IMR-90 (cell line): Measurements from ENCODE around the gene ARHGEF16. TPM values are rescaled to one million over a fixed set of nuclear protein-coding genes. Genes with fewer than 3 reads are reported as not detected.

ENCODE experiments used
- ATAC-seq: fragments of 200-7000 bp; cut with Tn5 transposase; 2 replicates; pipeline ENCODE4 v1.9.1; 2020; ENCODE audit warnings: low read depth, mild to moderate bottlenecking, moderate library complexity
- BruUV-seq: library from RNA; stranded (reverse); fragments of 400-500 nt; replicated peaks from 2 replicates; lab custom pipeline; 2021; lab: Mats Ljungman, UMichigan
- CTCF ChIA-PET: fragments of 300-600 bp; formaldehyde crosslinking; extraction: SDS; loops from one replicate; lab custom pipeline; 2021; ENCODE audit warnings: antibody characterized with exemption; lab: Yijun Ruan, JAX
- POLR2A ChIA-PET: fragments of 300-600 bp; sonication (Branson Sonifier 250); formaldehyde crosslinking; loops from one replicate; lab custom pipeline; 2022; ENCODE audit warnings: antibody characterized with exemption; ENCODE audit not compliant: unreplicated experiment; lab: Charles Lee
- DNase-seq: peaks from one replicate; pipeline ENCODE4 v3.0.0; 2013
- H2AFZ ChIP-seq: replicated peaks from 2 replicates; pipeline ENCODE3; 2013; ENCODE audit warnings: low read length, mild to moderate bottlenecking; ENCODE audit not compliant: poor library complexity
- H2AK5ac ChIP-seq: 2 replicates; pipeline ENCODE4 v1.6.1; 2013; ENCODE audit warnings: low read depth, low read length, inconsistent platforms
- H2AK9ac ChIP-seq: replicated peaks from 2 replicates; pipeline ENCODE3; 2013; ENCODE audit warnings: mild to moderate bottlenecking, low read depth, low read length, moderate library complexity; ENCODE audit not compliant: poor library complexity
- H2BK120ac ChIP-seq: 2 replicates; pipeline ENCODE4 v1.6.1; 2013; ENCODE audit warnings: low read depth, low read length, inconsistent platforms
- H2BK15ac ChIP-seq: 3 replicates; pipeline ENCODE4 v1.6.1; 2013; ENCODE audit warnings: low read depth, low read length, inconsistent platforms
- H2BK20ac ChIP-seq: 2 replicates; pipeline ENCODE4 v1.6.1; 2013; ENCODE audit warnings: low read depth, mild to moderate bottlenecking, inconsistent platforms, low read length, moderate library complexity
- H2BK5ac ChIP-seq: 2 replicates; pipeline ENCODE4 v1.6.1; 2013; ENCODE audit warnings: mild to moderate bottlenecking, low read depth, low read length, inconsistent platforms; ENCODE audit not compliant: poor library complexity, severe bottlenecking
- H3K14ac ChIP-seq: replicated peaks from 2 replicates; pipeline ENCODE4 v1.6.1; 2013; ENCODE audit warnings: low read depth, low read length, inconsistent platforms
- H3K18ac ChIP-seq: 2 replicates; pipeline ENCODE4 v1.6.1; 2013; ENCODE audit warnings: low read depth, low read length, control low read depth
- H3K23ac ChIP-seq: 2 replicates; pipeline ENCODE4 v1.6.1; 2013; ENCODE audit warnings: low read depth, low read length, inconsistent platforms
- H3K27ac ChIP-seq: 2 replicates; pipeline ENCODE4 v1.5.1; 2013; ENCODE audit warnings: mild to moderate bottlenecking, control low read depth, low read length; ENCODE audit not compliant: insufficient read depth
- H3K27me3 ChIP-seq: 2 replicates; pipeline ENCODE4 v1.6.1; 2013; ENCODE audit warnings: low read length; ENCODE audit not compliant: control insufficient read depth, insufficient read depth
- H3K36me3 ChIP-seq: 2 replicates; pipeline ENCODE4 v1.6.1; 2013; ENCODE audit warnings: low read length, mixed read lengths; ENCODE audit not compliant: control insufficient read depth, insufficient read depth
- H3K4ac ChIP-seq: 2 replicates; pipeline ENCODE4 v1.6.1; 2013; ENCODE audit warnings: low read depth, low read length, inconsistent platforms
- H3K4me1 ChIP-seq: 2 replicates; pipeline ENCODE4 v1.6.1; 2013; ENCODE audit warnings: low read length, mixed read lengths; ENCODE audit not compliant: control insufficient read depth, insufficient read depth
- H3K4me2 ChIP-seq: 2 replicates; pipeline ENCODE4 v1.6.1; 2013; ENCODE audit warnings: low read depth, mild to moderate bottlenecking, control low read depth, low read length, moderate library complexity
- H3K4me3 ChIP-seq: 2 replicates; pipeline ENCODE4 v1.5.1; 2013; ENCODE audit warnings: low read depth, mild to moderate bottlenecking, control low read depth, low read length, moderate library complexity; ENCODE audit not compliant: insufficient read depth
- H3K56ac ChIP-seq: 2 replicates; pipeline ENCODE4 v1.6.1; 2013; ENCODE audit warnings: low read length, inconsistent platforms; ENCODE audit not compliant: insufficient read depth; ENCODE audit errors: extremely low read depth
- H3K79me1 ChIP-seq, 2 experiments: 2 replicates each; pipeline ENCODE4 v1.6.1; 2013; ENCODE audit warnings: low read length in 2 of 2, inconsistent platforms in 1 of 2, low read depth in 1 of 2
- H3K9ac ChIP-seq: 2 replicates; pipeline ENCODE4 v1.6.1; 2013; ENCODE audit warnings: low read depth, low read length, control low read depth
- H3K9me1 ChIP-seq: 2 replicates; pipeline ENCODE4 v1.6.1; 2013; ENCODE audit warnings: low read length, inconsistent platforms; ENCODE audit not compliant: insufficient read depth
- H3K9me3 ChIP-seq: 2 replicates; pipeline ENCODE4 v1.6.1; 2013; ENCODE audit warnings: low read length; ENCODE audit not compliant: control insufficient read depth, insufficient read depth
- H4K20me1 ChIP-seq: 2 replicates; pipeline ENCODE4 v1.6.1; 2013; ENCODE audit warnings: low read length, inconsistent platforms; ENCODE audit not compliant: insufficient read depth
- H4K5ac ChIP-seq: 2 replicates; pipeline ENCODE4 v1.6.1; 2013; ENCODE audit warnings: mild to moderate bottlenecking, low read depth, low read length, control low read depth
- H4K8ac ChIP-seq, 2 experiments: 2 replicates each; pipeline ENCODE4 v1.6.1; 2013; ENCODE audit warnings: low read depth in 2 of 2, low read length in 2 of 2, control low read depth in 1 of 2, inconsistent platforms in 1 of 2
- H4K91ac ChIP-seq: 2 replicates; pipeline ENCODE4 v1.6.1; 2013; ENCODE audit warnings: low read depth, low read length, inconsistent platforms; ENCODE audit not compliant: insufficient read depth
- BHLHE40 ChIP-seq: fragments of 150-350 bp; IDR thresholded peaks from 2 replicates; pipeline ENCODE4 v1.6.1; 2016; ENCODE audit warnings: mild to moderate bottlenecking, low read depth, low read length
- CEBPB ChIP-seq: IDR thresholded peaks from 2 replicates; pipeline ENCODE4 v1.6.1; 2012; ENCODE audit warnings: low read depth, low read length, improper control_type of control experiment
- CHD1 ChIP-seq: IDR thresholded peaks from 2 replicates; pipeline ENCODE4 v1.6.1; 2012; ENCODE audit warnings: low read depth, low read length, improper control_type of control experiment
- ELK1 ChIP-seq: fragments of 150-350 bp; IDR thresholded peaks from 2 replicates; pipeline ENCODE4 v1.6.1; 2016; ENCODE audit warnings: low read depth, mild to moderate bottlenecking, low read length, moderate library complexity, borderline replicate concordance
- FOS ChIP-seq: fragments of 150-350 bp; IDR thresholded peaks from 2 replicates; pipeline ENCODE4 v1.6.1; 2016; ENCODE audit warnings: low read depth, low read length
- MAFK ChIP-seq: IDR thresholded peaks from 2 replicates; pipeline ENCODE4 v1.6.1; 2012; ENCODE audit warnings: low read depth, low read length, improper control_type of control experiment
- MAZ ChIP-seq: IDR thresholded peaks from 2 replicates; pipeline ENCODE4 v1.6.1; 2012; ENCODE audit warnings: low read depth, mild to moderate bottlenecking, low read length, improper control_type of control experiment, moderate library complexity, borderline replicate concordance
- MXI1 ChIP-seq: IDR thresholded peaks from 2 replicates; pipeline ENCODE4 v1.6.1; 2012; ENCODE audit warnings: low read depth, mild to moderate bottlenecking, low read length, moderate library complexity, borderline replicate concordance
- NFE2L2 ChIP-seq: fragments of 150-350 bp; IDR thresholded peaks from 2 replicates; pipeline ENCODE4 v1.6.1; 2016; ENCODE audit warnings: low read depth, mild to moderate bottlenecking, low read length
- POLR2A ChIP-seq: IDR thresholded peaks from 2 replicates; pipeline ENCODE4 v1.6.1; 2012; ENCODE audit warnings: mild to moderate bottlenecking, low read depth, low read length
- RFX5 ChIP-seq: IDR thresholded peaks from 2 replicates; pipeline ENCODE4 v1.8.0; 2012; ENCODE audit warnings: low read depth, mild to moderate bottlenecking, low read length, moderate library complexity
- USF2 ChIP-seq: fragments of 150-350 bp; IDR thresholded peaks from 2 replicates; pipeline ENCODE4 v1.6.1; 2017; ENCODE audit warnings: mild to moderate bottlenecking, antibody characterized with exemption, low read length, low read depth
- WGBS, 2 experiments: methylation state at CpG; one replicate each; pipeline versions ENCODE4 v1.1.5 to v1.1.7; 2013; ENCODE audit warnings: missing lambda C conversion rate in 2 of 2; ENCODE audit not compliant: insufficient read length in 1 of 2; ENCODE audit errors: extremely low coverage in 2 of 2; 5-methylcytosine and 5-hydroxymethylcytosine counted together
- dilution Hi-C: fragments of 300-500 bp; cut with HindIII; formaldehyde crosslinking; loops from one replicate; pipeline ENCODE4 v1.14.3; 2018; ENCODE audit warnings: low sequenced_read_pairs; ENCODE audit not compliant: unreplicated experiment
- in situ Hi-C: fragments of 300-500 bp; cut with MboI; formaldehyde crosslinking; loops from 3 replicates; pipeline ENCODE4 v1.14.3; 2019; ENCODE audit warnings: low sequenced_read_pairs, inconsistent platforms, mixed read lengths
- intact Hi-C: fragments of 100-400 bp; cut with micrococcal nuclease; formaldehyde crosslinking; loops from 2 replicates; pipeline ENCODE4 v1.10.0; 2022
- polyA plus RNA-seq, 3 experiments: library from polyadenylated mRNA; depleted of rRNA; stranded (reverse); fragments of >200 nt; gene quantifications; 2 replicates each; pipeline ENCODE4 v1.2.3, GENCODE V29; 2012; ENCODE audit warnings: low replicate concordance in 1 of 3
- total RNA-seq: library from RNA; depleted of rRNA; stranded (reverse); fragments of >200 nt; gene quantifications from 2 replicates; pipeline ENCODE4 v1.2.3, GENCODE V29; 2012
- TF ChIP-seq, protein P1 (sequence below): conservative IDR thresholded peaks from 2 replicates; pipeline ENCODE4 v1.5.1; 2012; ENCODE audit warnings: mild to moderate bottlenecking, low read depth, low read length, improper control_type of control experiment

ARHGEF16 gene
- total and polyA plus RNA-seq, 2 of the 4 experiments (the other 2 are of a cell fraction) = 0.18 to 0.39 TPM

- BruUV-seq = no TSS peak
- Histone ChIP-seq H2AK9ac (no peak overlapping the region), H3K56ac (no peak overlapping the region), H3K4me1 (no peaks in the 10 kb centered on the region), H3K18ac (no peak overlapping the region), H3K27me3 (no peaks in the 10 kb centered on the region), H3K9ac (no peak overlapping the region), H3K9me1 (no peaks in the 10 kb centered on the region), H2BK5ac (no peak overlapping the region), H3K27ac (no peak overlapping the region), H3K4ac (no peak overlapping the region), H2AK5ac (no peak overlapping the region), H3K23ac (no peak overlapping the region), H3K4me3 (no peak overlapping the region), H4K5ac (no peak overlapping the region), H3K79me1 (no peaks in the 10 kb centered on the region), H2BK15ac (no peak overlapping the region), H2BK120ac (no peak overlapping the region), H4K91ac (no peak overlapping the region), H2AFZ (no peak overlapping the region), H2BK20ac (no peak overlapping the region), H4K8ac (no peak overlapping the region), H4K20me1 (no peaks in the 10 kb centered on the region; the same call in 1 of the 2 replicates), H3K36me3 (no peaks in the 10 kb centered on the region), H3K4me2 (no peak overlapping the region), H3K14ac (no peak overlapping the region), H3K9me3 (no peaks in the 10 kb centered on the region)
- DNase-seq (no peak), ATAC-seq (no peak)
- CTCF ChIA-PET = no interaction called here
- intact Hi-C loops = no loop called here
- dilution Hi-C loops = no loop called here
- WGBS, 2 experiments = 91% methylated on average over 7 of the region's 13 CpGs; no CpG with 5 or more reads in 1 of the 2 experiments
- POLR2A ChIA-PET = no interaction called here
- TF ChIP-seq RFX5 (no peak), CHD1 (no peak), NFE2L2 (no peak), BHLHE40 (no peak), MXI1 (no peak), ELK1 (no peak), POLR2A (no peak), FOS (no peak), USF2 (no peak), CEBPB (no peak), MAZ (no peak), MAFK (no peak)
- TF ChIP-seq, protein P1, sequence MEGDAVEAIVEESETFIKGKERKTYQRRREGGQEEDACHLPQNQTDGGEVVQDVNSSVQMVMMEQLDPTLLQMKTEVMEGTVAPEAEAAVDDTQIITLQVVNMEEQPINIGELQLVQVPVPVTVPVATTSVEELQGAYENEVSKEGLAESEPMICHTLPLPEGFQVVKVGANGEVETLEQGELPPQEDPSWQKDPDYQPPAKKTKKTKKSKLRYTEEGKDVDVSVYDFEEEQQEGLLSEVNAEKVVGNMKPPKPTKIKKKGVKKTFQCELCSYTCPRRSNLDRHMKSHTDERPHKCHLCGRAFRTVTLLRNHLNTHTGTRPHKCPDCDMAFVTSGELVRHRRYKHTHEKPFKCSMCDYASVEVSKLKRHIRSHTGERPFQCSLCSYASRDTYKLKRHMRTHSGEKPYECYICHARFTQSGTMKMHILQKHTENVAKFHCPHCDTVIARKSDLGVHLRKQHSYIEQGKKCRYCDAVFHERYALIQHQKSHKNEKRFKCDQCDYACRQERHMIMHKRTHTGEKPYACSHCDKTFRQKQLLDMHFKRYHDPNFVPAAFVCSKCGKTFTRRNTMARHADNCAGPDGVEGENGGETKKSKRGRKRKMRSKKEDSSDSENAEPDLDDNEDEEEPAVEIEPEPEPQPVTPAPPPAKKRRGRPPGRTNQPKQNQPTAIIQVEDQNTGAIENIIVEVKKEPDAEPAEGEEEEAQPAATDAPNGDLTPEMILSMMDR = no peak
- in situ Hi-C loops = no loop called here
Observed at GRCh38 chr1:3523980-3524379, 69.5 kb downstream of the ARHGEF16 start.
